ENCODE measurements around the gene FAM13A. TPM values are rescaled to one million over a fixed set of nuclear protein-coding genes. Genes with fewer than 3 reads are reported as not detected.
"Not testable (repeated sequence)": the region's sequence is repeated elsewhere in the genome, so short reads cannot be mapped to it uniquely, and the experiment has no call there.

The FAM13A gene
- total RNA-seq, 1 donor from 2014 or later, result 40.3 TPM

DNA sequence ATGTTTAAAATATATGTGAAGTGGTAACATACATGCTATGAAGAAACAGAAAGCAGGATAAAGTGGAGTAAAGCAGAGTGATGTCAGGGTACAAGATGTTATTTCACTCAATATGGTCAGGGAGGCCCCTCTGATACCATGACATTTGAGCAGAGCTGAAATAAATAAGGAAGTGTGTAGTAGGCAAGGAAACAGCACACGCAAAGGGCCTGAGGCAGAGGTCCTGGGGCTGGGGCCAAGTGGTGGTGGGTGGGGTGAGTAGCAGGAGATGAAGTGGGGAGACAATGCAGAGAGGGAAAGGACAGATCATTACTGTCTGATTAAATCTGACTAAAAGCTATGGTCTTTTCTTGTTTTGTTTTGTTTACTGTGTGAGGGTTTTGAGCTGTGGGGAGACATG lies 61.1 kb downstream of the FAM13A start:
- H3K27ac ChIP-seq, result no peak overlapping the region
- H3K27me3 Mint-ChIP-seq (ENCODE audit: insufficient read depth, low read depth), result no peaks in the 10 kb centered on the region
- H3K79me2 ChIP-seq (ENCODE audit: low read depth), result no peaks in the 10 kb centered on the region
- no peak overlapping the region for H2AFZ ChIP-seq (replicated peaks)
- no peaks in the 10 kb centered on the region for H3F3A ChIP-seq (ENCODE audit: low read depth)
- no peak overlapping the region for H3K4me2 ChIP-seq
- no peak overlapping the region for H3K27ac Mint-ChIP-seq
- H3K36me3 ChIP-seq, result no peaks in the 10 kb centered on the region
- no peak for DNase-seq (ENCODE audit: low spot score)
- no peak overlapping the region for H3K4me3 ChIP-seq
- no peaks in the 10 kb centered on the region for H3K9me3 ChIP-seq (ENCODE audit: low read depth)
- H3K4me3 Mint-ChIP-seq, result no peak overlapping the region
- TF ChIP-seq EZH2phosphoT487 (IDR thresholded peaks at IDR 0.05), result no peak
- no peak for TF ChIP-seq EZH2 (IDR thresholded peaks at IDR 0.05)
- no peak for TF ChIP-seq CTCF (IDR thresholded peaks at IDR 0.05)
- no peaks in the 10 kb centered on the region for H3K4me1 ChIP-seq
- no peaks in the 10 kb centered on the region for H3K36me3 Mint-ChIP-seq
- H3K9me3 Mint-ChIP-seq, result no peaks in the 10 kb centered on the region
- H4K20me1 ChIP-seq (ENCODE audit: low read depth), result peaks cover 4% of the 10 kb centered on the region
- H3K4me1 Mint-ChIP-seq, result no peaks in the 10 kb centered on the region
- H3K27me3 ChIP-seq, result no peaks in the 10 kb centered on the region
- H3K9ac ChIP-seq, result no peak overlapping the region

GRCh38 chr4:88995257-88995656 lies 61.7 kb downstream of the FAM13A start:
- H3K4me2 ChIP-seq; H3F3A ChIP-seq (ENCODE audit: low read depth); H3K27me3 Mint-ChIP-seq (ENCODE audit: insufficient read depth, low read depth); DNase-seq (ENCODE audit: low spot score); H3K36me3 ChIP-seq; H3K9me3 Mint-ChIP-seq; H3K27ac ChIP-seq; H3K9me3 ChIP-seq (ENCODE audit: low read depth); H2AFZ ChIP-seq (replicated peaks); H3K9ac ChIP-seq; H3K4me1 Mint-ChIP-seq; H4K20me1 ChIP-seq (ENCODE audit: low read depth); H3K79me2 ChIP-seq (ENCODE audit: low read depth); H3K4me1 ChIP-seq; H3K27me3 ChIP-seq; H3K4me3 ChIP-seq; H3K4me3 Mint-ChIP-seq; H3K36me3 Mint-ChIP-seq; H3K27ac Mint-ChIP-seq: not testable (repeated sequence)

GRCh38 chr4:88993246-88993645 lies 63.7 kb downstream of the FAM13A start:
- Histone ChIP-seq H3K4me2 (no peak overlapping the region), H3K27me3 (no peaks in the 10 kb centered on the region), H3K79me2 (ENCODE audit: low read depth) (no peaks in the 10 kb centered on the region), H3K9me3 (ENCODE audit: low read depth) (no peaks in the 10 kb centered on the region), H2AFZ (replicated peaks) (no peak overlapping the region), H3K4me1 (no peaks in the 10 kb centered on the region), H3K36me3 (no peaks in the 10 kb centered on the region), H4K20me1 (ENCODE audit: low read depth) (no peaks in the 10 kb centered on the region), H3K9ac (no peak overlapping the region), H3F3A (ENCODE audit: low read depth) (no peaks in the 10 kb centered on the region), H3K27ac (no peak overlapping the region), H3K4me3 (no peak overlapping the region)
- DNase-seq (ENCODE audit: low spot score), result no peak
- Mint-ChIP-seq H3K4me3 (no peak overlapping the region), H3K36me3 (peaks cover 6% of the 10 kb centered on the region), H3K27me3 (ENCODE audit: insufficient read depth, low read depth) (no peaks in the 10 kb centered on the region), H3K27ac (no peak overlapping the region), H3K9me3 (no peaks in the 10 kb centered on the region), H3K4me1 (no peaks in the 10 kb centered on the region)
- no peak for TF ChIP-seq EZH2 (IDR thresholded peaks at IDR 0.05)
- TF ChIP-seq CTCF (IDR thresholded peaks at IDR 0.05), result no peak
- TF ChIP-seq EZH2phosphoT487 (IDR thresholded peaks at IDR 0.05), result no peak

DNA sequence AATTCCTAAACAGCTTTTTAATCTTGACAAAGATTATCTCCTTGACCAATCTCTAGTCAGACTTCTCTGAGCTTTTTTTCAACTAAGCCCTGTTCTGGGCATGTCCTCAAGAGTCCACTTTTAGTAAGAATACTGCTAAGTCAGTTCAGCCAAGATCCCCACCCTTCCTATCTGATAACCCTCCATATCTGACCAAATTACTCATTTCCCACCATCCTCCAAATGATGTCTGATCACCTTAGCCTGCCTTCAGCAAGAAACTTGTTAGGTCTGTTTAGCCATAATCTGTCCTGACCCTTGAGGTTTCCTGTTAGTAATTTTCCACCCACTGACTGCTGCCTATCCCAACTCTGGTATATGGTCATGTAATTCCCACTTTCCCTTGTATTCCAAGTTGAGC lies 65.2 kb downstream of the FAM13A start:
- DNase-seq (ENCODE audit: low spot score), result no peak
- Histone ChIP-seq H4K20me1 (ENCODE audit: low read depth) (no peaks in the 10 kb centered on the region), H3K4me3 (no peak overlapping the region), H3K36me3 (no peaks in the 10 kb centered on the region), H3K4me2 (no peak overlapping the region), H3K27me3 (no peaks in the 10 kb centered on the region), H3K4me1 (no peaks in the 10 kb centered on the region), H3F3A (ENCODE audit: low read depth) (no peaks in the 10 kb centered on the region), H2AFZ (replicated peaks) (no peak overlapping the region), H3K27ac (no peak overlapping the region), H3K9ac (no peak overlapping the region), H3K79me2 (ENCODE audit: low read depth) (no peaks in the 10 kb centered on the region), H3K9me3 (ENCODE audit: low read depth) (no peaks in the 10 kb centered on the region)
- Mint-ChIP-seq H3K36me3 (peaks cover 9% of the 10 kb centered on the region), H3K27me3 (ENCODE audit: insufficient read depth, low read depth) (peaks cover 4% of the 10 kb centered on the region), H3K4me1 (no peaks in the 10 kb centered on the region), H3K9me3 (no peaks in the 10 kb centered on the region), H3K4me3 (no peak overlapping the region), H3K27ac (no peak overlapping the region)
- no peak for TF ChIP-seq CTCF (IDR thresholded peaks at IDR 0.05)
- no peak for TF ChIP-seq EZH2phosphoT487 (IDR thresholded peaks at IDR 0.05)
- TF ChIP-seq EZH2 (IDR thresholded peaks at IDR 0.05), result no peak

Measured in neural progenitor cell (in vitro differentiated cells).